IMR-90 (cell line): ENCODE results near the gene PLCB3. TPM values are rescaled to one million over a fixed set of nuclear protein-coding genes. Genes with fewer than 3 reads are reported as not detected.

ENCODE experiments used
- ATAC-seq: fragments of 200-7000 bp; cut with Tn5 transposase; 2 replicates; pipeline ENCODE4 v1.9.1; 2020; ENCODE audit warnings: low read depth, mild to moderate bottlenecking, moderate library complexity
- BruUV-seq: library from RNA; stranded (reverse); fragments of 400-500 nt; replicated peaks from 2 replicates; lab custom pipeline; 2021; lab: Mats Ljungman, UMichigan
- CTCF ChIA-PET: fragments of 300-600 bp; formaldehyde crosslinking; extraction: SDS; loops from one replicate; lab custom pipeline; 2021; ENCODE audit warnings: antibody characterized with exemption; lab: Yijun Ruan, JAX
- POLR2A ChIA-PET: fragments of 300-600 bp; sonication (Branson Sonifier 250); formaldehyde crosslinking; loops from one replicate; lab custom pipeline; 2022; ENCODE audit warnings: antibody characterized with exemption; ENCODE audit not compliant: unreplicated experiment; lab: Charles Lee
- DNase-seq: peaks from one replicate; pipeline ENCODE4 v3.0.0; 2013
- H2AFZ ChIP-seq: replicated peaks from 2 replicates; pipeline ENCODE3; 2013; ENCODE audit warnings: low read length, mild to moderate bottlenecking; ENCODE audit not compliant: poor library complexity
- H2AK5ac ChIP-seq: 2 replicates; pipeline ENCODE4 v1.6.1; 2013; ENCODE audit warnings: low read depth, low read length, inconsistent platforms
- H2AK9ac ChIP-seq: replicated peaks from 2 replicates; pipeline ENCODE3; 2013; ENCODE audit warnings: mild to moderate bottlenecking, low read depth, low read length, moderate library complexity; ENCODE audit not compliant: poor library complexity
- H2BK120ac ChIP-seq: 2 replicates; pipeline ENCODE4 v1.6.1; 2013; ENCODE audit warnings: low read depth, low read length, inconsistent platforms
- H2BK15ac ChIP-seq: 3 replicates; pipeline ENCODE4 v1.6.1; 2013; ENCODE audit warnings: low read depth, low read length, inconsistent platforms
- H2BK20ac ChIP-seq: 2 replicates; pipeline ENCODE4 v1.6.1; 2013; ENCODE audit warnings: low read depth, mild to moderate bottlenecking, inconsistent platforms, low read length, moderate library complexity
- H2BK5ac ChIP-seq: 2 replicates; pipeline ENCODE4 v1.6.1; 2013; ENCODE audit warnings: mild to moderate bottlenecking, low read depth, low read length, inconsistent platforms; ENCODE audit not compliant: poor library complexity, severe bottlenecking
- H3K14ac ChIP-seq: replicated peaks from 2 replicates; pipeline ENCODE4 v1.6.1; 2013; ENCODE audit warnings: low read depth, low read length, inconsistent platforms
- H3K18ac ChIP-seq: 2 replicates; pipeline ENCODE4 v1.6.1; 2013; ENCODE audit warnings: low read depth, low read length, control low read depth
- H3K23ac ChIP-seq: 2 replicates; pipeline ENCODE4 v1.6.1; 2013; ENCODE audit warnings: low read depth, low read length, inconsistent platforms
- H3K27ac ChIP-seq: 2 replicates; pipeline ENCODE4 v1.5.1; 2013; ENCODE audit warnings: mild to moderate bottlenecking, control low read depth, low read length; ENCODE audit not compliant: insufficient read depth
- H3K27me3 ChIP-seq: 2 replicates; pipeline ENCODE4 v1.6.1; 2013; ENCODE audit warnings: low read length; ENCODE audit not compliant: control insufficient read depth, insufficient read depth
- H3K36me3 ChIP-seq: 2 replicates; pipeline ENCODE4 v1.6.1; 2013; ENCODE audit warnings: low read length, mixed read lengths; ENCODE audit not compliant: control insufficient read depth, insufficient read depth
- H3K4ac ChIP-seq: 2 replicates; pipeline ENCODE4 v1.6.1; 2013; ENCODE audit warnings: low read depth, low read length, inconsistent platforms
- H3K4me1 ChIP-seq: 2 replicates; pipeline ENCODE4 v1.6.1; 2013; ENCODE audit warnings: low read length, mixed read lengths; ENCODE audit not compliant: control insufficient read depth, insufficient read depth
- H3K4me2 ChIP-seq: 2 replicates; pipeline ENCODE4 v1.6.1; 2013; ENCODE audit warnings: low read depth, mild to moderate bottlenecking, control low read depth, low read length, moderate library complexity
- H3K4me3 ChIP-seq: 2 replicates; pipeline ENCODE4 v1.5.1; 2013; ENCODE audit warnings: low read depth, mild to moderate bottlenecking, control low read depth, low read length, moderate library complexity; ENCODE audit not compliant: insufficient read depth
- H3K56ac ChIP-seq: 2 replicates; pipeline ENCODE4 v1.6.1; 2013; ENCODE audit warnings: low read length, inconsistent platforms; ENCODE audit not compliant: insufficient read depth; ENCODE audit errors: extremely low read depth
- H3K79me1 ChIP-seq, 2 experiments: 2 replicates each; pipeline ENCODE4 v1.6.1; 2013; ENCODE audit warnings: low read length in 2 of 2, inconsistent platforms in 1 of 2, low read depth in 1 of 2
- H3K9ac ChIP-seq: 2 replicates; pipeline ENCODE4 v1.6.1; 2013; ENCODE audit warnings: low read depth, low read length, control low read depth
- H3K9me1 ChIP-seq: 2 replicates; pipeline ENCODE4 v1.6.1; 2013; ENCODE audit warnings: low read length, inconsistent platforms; ENCODE audit not compliant: insufficient read depth
- H3K9me3 ChIP-seq: 2 replicates; pipeline ENCODE4 v1.6.1; 2013; ENCODE audit warnings: low read length; ENCODE audit not compliant: control insufficient read depth, insufficient read depth
- H4K20me1 ChIP-seq: 2 replicates; pipeline ENCODE4 v1.6.1; 2013; ENCODE audit warnings: low read length, inconsistent platforms; ENCODE audit not compliant: insufficient read depth
- H4K5ac ChIP-seq: 2 replicates; pipeline ENCODE4 v1.6.1; 2013; ENCODE audit warnings: mild to moderate bottlenecking, low read depth, low read length, control low read depth
- H4K8ac ChIP-seq, 2 experiments: 2 replicates each; pipeline ENCODE4 v1.6.1; 2013; ENCODE audit warnings: low read depth in 2 of 2, low read length in 2 of 2, control low read depth in 1 of 2, inconsistent platforms in 1 of 2
- H4K91ac ChIP-seq: 2 replicates; pipeline ENCODE4 v1.6.1; 2013; ENCODE audit warnings: low read depth, low read length, inconsistent platforms; ENCODE audit not compliant: insufficient read depth
- BHLHE40 ChIP-seq: fragments of 150-350 bp; IDR thresholded peaks from 2 replicates; pipeline ENCODE4 v1.6.1; 2016; ENCODE audit warnings: mild to moderate bottlenecking, low read depth, low read length
- CEBPB ChIP-seq: IDR thresholded peaks from 2 replicates; pipeline ENCODE4 v1.6.1; 2012; ENCODE audit warnings: low read depth, low read length, improper control_type of control experiment
- CHD1 ChIP-seq: IDR thresholded peaks from 2 replicates; pipeline ENCODE4 v1.6.1; 2012; ENCODE audit warnings: low read depth, low read length, improper control_type of control experiment
- FOS ChIP-seq: fragments of 150-350 bp; IDR thresholded peaks from 2 replicates; pipeline ENCODE4 v1.6.1; 2016; ENCODE audit warnings: low read depth, low read length
- MAFK ChIP-seq: IDR thresholded peaks from 2 replicates; pipeline ENCODE4 v1.6.1; 2012; ENCODE audit warnings: low read depth, low read length, improper control_type of control experiment
- MXI1 ChIP-seq: IDR thresholded peaks from 2 replicates; pipeline ENCODE4 v1.6.1; 2012; ENCODE audit warnings: low read depth, mild to moderate bottlenecking, low read length, moderate library complexity, borderline replicate concordance
- POLR2A ChIP-seq: IDR thresholded peaks from 2 replicates; pipeline ENCODE4 v1.6.1; 2012; ENCODE audit warnings: mild to moderate bottlenecking, low read depth, low read length
- RAD21 ChIP-seq: IDR thresholded peaks from 2 replicates; pipeline ENCODE4 v1.6.1; 2012; ENCODE audit warnings: low read length, improper control_type of control experiment
- RCOR1 ChIP-seq: IDR thresholded peaks from 2 replicates; pipeline ENCODE4 v1.6.1; 2012; ENCODE audit warnings: mild to moderate bottlenecking, low read length, improper control_type of control experiment; ENCODE audit not compliant: insufficient replicate concordance
- RFX5 ChIP-seq: IDR thresholded peaks from 2 replicates; pipeline ENCODE4 v1.8.0; 2012; ENCODE audit warnings: low read depth, mild to moderate bottlenecking, low read length, moderate library complexity
- WGBS, 2 experiments: methylation state at CpG; one replicate each; pipeline versions ENCODE4 v1.1.5 to v1.1.7; 2013; ENCODE audit warnings: missing lambda C conversion rate in 2 of 2; ENCODE audit not compliant: insufficient read length in 1 of 2; ENCODE audit errors: extremely low coverage in 2 of 2; 5-methylcytosine and 5-hydroxymethylcytosine counted together
- dilution Hi-C: fragments of 300-500 bp; cut with HindIII; formaldehyde crosslinking; loops from one replicate; pipeline ENCODE4 v1.14.3; 2018; ENCODE audit warnings: low sequenced_read_pairs; ENCODE audit not compliant: unreplicated experiment
- in situ Hi-C: fragments of 300-500 bp; cut with MboI; formaldehyde crosslinking; loops from 3 replicates; pipeline ENCODE4 v1.14.3; 2019; ENCODE audit warnings: low sequenced_read_pairs, inconsistent platforms, mixed read lengths
- intact Hi-C: fragments of 100-400 bp; cut with micrococcal nuclease; formaldehyde crosslinking; loops from 2 replicates; pipeline ENCODE4 v1.10.0; 2022
- polyA plus RNA-seq, 3 experiments: library from polyadenylated mRNA; depleted of rRNA; stranded (reverse); fragments of >200 nt; gene quantifications; 2 replicates each; pipeline ENCODE4 v1.2.3, GENCODE V29; 2012; ENCODE audit warnings: low replicate concordance in 1 of 3
- total RNA-seq: library from RNA; depleted of rRNA; stranded (reverse); fragments of >200 nt; gene quantifications from 2 replicates; pipeline ENCODE4 v1.2.3, GENCODE V29; 2012
- TF ChIP-seq, protein P1 (sequence below): fragments of 150-350 bp; IDR thresholded peaks from 2 replicates; pipeline ENCODE4 v1.6.1; 2016; ENCODE audit warnings: low read depth, mild to moderate bottlenecking, low read length, moderate library complexity, borderline replicate concordance

Gene PLCB3
- total and polyA plus RNA-seq, 2 of the 4 experiments (the other 2 are of a cell fraction), result 23.9 to 24.9 TPM

DNA sequence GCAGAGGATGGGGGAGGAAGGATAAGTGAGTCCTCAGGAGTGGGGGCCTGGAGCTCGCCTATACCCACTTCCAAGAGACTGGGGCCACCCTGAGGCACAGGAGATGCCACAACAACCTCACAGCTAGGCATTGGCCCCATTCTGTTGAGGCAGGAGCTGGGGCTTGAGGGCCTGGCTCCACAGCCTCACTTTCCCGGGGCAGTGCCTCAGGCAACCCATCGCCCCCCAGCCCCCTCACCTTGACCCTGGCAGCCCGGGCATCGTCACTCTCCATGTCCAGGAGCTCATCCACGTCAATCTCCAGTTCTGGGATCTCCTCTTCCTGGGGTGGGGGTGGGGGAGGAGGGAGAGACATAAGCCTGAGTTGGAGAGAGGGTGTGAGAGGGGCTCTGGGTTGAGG lies 6.4 kb upstream of the PLCB3 start:
- CTCF ChIA-PET, result no interaction called here
- POLR2A ChIA-PET, result no interaction called here
- no TSS peak for BruUV-seq

More for the DNA sequence above, 6.4 kb upstream of the PLCB3 start:
- Histone ChIP-seq H3K9me1 (peaks cover 11% of the 10 kb centered on the region), H3K4ac (peak overlapping the region; percentile 77), H3K27me3 (no peaks in the 10 kb centered on the region), H3K18ac (no peak overlapping the region), H3K23ac (peak overlapping the region; percentile 76; the same call in 1 of the 2 replicates), H3K27ac (peak overlapping the region; percentile 98), H3K4me3 (peak overlapping the region; percentile 95), H2BK20ac (no peak overlapping the region), H4K20me1 (peaks cover 26% of the 10 kb centered on the region), H4K91ac (peak overlapping the region; percentile 98), H2AFZ (no peak overlapping the region), H3K9me3 (no peaks in the 10 kb centered on the region), H2AK5ac (peak overlapping the region; percentile 100), H3K4me1 (peaks cover 12% of the 10 kb centered on the region), H3K56ac (peak overlapping the region; percentile 44; the same call in 1 of the 2 replicates), H4K5ac (no peak overlapping the region), H3K9ac (peak overlapping the region; percentile 77), H2AK9ac (peak overlapping the region; percentile 100), H2BK120ac (0 out of 2 replicates have a peak overlapping the region, but pooled peaks have one; percentile 73), H3K36me3 (peaks cover 12% of the 10 kb centered on the region), H4K8ac (peak overlapping the region; percentile 65 to 79; a peak in 3 of 4 replicates), H2BK15ac (0 out of 3 replicates have a peak overlapping the region, but pooled peaks have one; percentile 25), H2BK5ac (peak overlapping the region; percentile 98), H3K79me1 (peaks cover 14 to 35% of the 10 kb centered on the region in 2 experiments; a peak in 3 of 4 replicates), H3K14ac (peak overlapping the region; percentile 68), H3K4me2 (peak overlapping the region; percentile 96)
- dilution Hi-C loops (no loop called here), intact Hi-C loops (no loop called here), in situ Hi-C loops (no loop called here)
- 80% methylated on average over 1 of the region's 6 CpGs; no CpG with 5 or more reads in 1 of the 2 experiments for WGBS, 2 experiments
- TF ChIP-seq, protein P1, sequence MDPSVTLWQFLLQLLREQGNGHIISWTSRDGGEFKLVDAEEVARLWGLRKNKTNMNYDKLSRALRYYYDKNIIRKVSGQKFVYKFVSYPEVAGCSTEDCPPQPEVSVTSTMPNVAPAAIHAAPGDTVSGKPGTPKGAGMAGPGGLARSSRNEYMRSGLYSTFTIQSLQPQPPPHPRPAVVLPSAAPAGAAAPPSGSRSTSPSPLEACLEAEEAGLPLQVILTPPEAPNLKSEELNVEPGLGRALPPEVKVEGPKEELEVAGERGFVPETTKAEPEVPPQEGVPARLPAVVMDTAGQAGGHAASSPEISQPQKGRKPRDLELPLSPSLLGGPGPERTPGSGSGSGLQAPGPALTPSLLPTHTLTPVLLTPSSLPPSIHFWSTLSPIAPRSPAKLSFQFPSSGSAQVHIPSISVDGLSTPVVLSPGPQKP, result no peak
- TF ChIP-seq CHD1 (no peak), BHLHE40 (no peak), CEBPB (no peak), MXI1 (no peak), RAD21 (no peak), FOS (no peak), RCOR1 (no peak), MAFK (no peak), POLR2A (no peak), RFX5 (no peak)
- DNase-seq (no peak), ATAC-seq (no peak)
